IPS-NIHi7 (cell line): Measurements from ENCODE around the gene C19orf47.
"Not testable (repeated sequence)": the region's sequence is repeated elsewhere in the genome, so short reads cannot be mapped to it uniquely, and the experiment has no call there.

Source experiments
- DNase-seq: peaks from one replicate; pipeline ENCODE4 v3.0.0; 2012; ENCODE audit warnings: mixed read lengths; ENCODE audit errors: extremely low spot score

Gene C19orf47

DNA sequence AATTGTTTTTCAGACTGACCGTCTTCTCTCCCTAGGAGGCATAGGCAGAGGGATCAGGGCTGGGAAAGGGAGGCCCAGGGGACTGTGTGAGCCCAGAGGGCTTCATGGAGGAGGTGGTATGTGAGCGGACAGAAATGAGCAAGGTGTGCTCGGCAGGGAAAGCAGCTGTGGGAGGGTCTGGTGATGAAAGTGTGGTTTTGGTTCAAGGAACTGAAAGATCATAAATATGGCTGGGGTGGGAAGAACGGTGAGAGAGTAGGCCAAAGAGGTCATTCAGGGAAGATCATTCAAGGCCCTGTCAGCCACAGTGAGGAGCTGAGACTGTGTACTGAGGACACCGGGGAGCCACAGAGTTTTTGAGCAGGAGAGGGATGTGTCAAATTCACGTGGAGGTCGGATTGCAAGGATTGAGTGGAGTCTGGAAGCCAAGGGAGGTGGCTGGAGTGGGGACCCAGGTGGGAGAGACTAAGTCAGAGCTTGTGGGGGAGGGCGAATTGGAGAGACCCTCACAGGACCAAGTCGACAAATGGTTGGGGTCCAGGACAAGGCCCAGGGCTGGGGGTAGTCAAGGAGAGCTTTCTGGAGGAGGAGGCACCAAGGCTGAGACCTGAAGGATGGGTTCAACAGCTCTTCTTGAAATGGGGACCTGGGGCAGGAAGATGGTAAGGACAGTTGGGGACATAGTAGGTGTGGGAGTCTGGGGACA is 7.9 kb upstream of the C19orf47 start:
- no peak for DNase-seq

DNA sequence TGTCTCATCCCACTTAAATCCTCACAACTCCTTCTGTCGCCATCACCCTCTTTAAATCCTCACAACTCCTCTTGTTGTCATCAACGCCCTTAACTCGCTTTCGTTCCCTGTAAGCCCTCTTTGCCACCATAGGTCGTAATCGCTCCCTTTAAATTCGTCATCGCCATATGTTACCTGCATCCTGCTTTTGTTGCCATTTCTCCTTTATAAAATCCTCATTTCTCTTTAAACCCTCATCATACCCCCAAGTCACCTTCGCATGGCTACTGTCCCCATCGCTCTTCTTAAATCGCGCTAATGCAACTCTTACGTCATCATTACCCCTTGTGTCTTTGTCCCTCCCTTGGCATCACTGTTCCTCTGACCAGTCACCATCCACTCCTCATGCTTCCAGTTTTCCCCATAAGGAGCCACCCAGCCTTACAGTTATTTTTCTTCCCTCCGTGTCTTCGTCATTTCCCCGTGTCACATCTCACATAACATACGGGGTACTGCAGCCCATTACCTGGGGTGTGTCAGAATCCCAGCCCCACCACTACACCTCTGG is 837 bp upstream of the C19orf47 start:
- no peak for DNase-seq

DNA sequence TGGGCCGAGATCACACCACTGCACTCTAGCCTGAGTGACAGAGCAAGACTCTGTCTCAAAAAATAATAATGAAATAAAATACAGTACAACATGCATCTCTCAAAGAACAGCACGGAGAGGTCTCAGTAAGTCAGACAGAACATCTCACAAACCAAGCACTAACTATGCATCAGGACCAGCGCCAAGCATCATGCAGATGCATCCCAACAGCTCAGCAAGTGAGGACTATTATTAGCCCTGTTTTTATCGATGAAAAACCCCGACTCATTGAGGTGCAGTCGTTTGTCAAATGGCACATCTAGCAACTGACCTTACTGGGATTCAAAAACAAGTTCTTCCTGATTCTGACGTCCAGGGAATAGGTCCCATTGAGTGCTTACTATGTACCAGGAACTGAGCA is 3.8 kb downstream of the C19orf47 start:
- DNase-seq = no peak

DNA sequence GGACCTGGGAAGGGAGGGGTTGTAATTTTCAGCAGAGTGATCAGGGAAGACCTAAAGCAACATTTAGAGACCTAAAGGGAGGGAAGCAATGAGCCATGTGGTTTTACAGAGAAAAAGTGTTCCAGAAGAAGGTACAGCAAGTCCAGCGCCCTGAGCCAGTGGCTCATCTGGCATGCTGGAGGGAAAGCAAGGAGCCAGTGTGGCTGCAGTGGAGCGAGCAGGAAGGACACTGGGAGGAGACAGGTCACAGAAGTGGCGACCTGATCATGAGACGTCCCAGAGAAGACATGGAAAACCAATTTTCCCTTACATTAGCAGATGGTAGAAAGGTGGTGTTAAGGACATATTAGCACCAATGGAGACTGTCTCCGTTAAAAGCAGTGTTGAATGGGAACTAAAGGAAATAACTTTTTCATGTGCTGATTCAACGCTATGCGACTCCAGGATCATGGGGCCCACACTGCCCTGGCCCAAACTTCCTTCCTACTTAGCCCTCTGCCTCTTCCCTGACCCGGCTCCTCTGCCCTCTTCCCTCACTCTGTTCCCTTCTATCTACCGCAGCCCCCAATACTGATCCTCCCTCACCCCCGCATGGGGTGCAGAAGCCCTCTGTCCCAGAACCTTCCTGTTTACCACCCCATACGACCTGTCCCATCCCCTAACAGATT is 5.4 kb downstream of the C19orf47 start:
- DNase-seq = no peak

DNA sequence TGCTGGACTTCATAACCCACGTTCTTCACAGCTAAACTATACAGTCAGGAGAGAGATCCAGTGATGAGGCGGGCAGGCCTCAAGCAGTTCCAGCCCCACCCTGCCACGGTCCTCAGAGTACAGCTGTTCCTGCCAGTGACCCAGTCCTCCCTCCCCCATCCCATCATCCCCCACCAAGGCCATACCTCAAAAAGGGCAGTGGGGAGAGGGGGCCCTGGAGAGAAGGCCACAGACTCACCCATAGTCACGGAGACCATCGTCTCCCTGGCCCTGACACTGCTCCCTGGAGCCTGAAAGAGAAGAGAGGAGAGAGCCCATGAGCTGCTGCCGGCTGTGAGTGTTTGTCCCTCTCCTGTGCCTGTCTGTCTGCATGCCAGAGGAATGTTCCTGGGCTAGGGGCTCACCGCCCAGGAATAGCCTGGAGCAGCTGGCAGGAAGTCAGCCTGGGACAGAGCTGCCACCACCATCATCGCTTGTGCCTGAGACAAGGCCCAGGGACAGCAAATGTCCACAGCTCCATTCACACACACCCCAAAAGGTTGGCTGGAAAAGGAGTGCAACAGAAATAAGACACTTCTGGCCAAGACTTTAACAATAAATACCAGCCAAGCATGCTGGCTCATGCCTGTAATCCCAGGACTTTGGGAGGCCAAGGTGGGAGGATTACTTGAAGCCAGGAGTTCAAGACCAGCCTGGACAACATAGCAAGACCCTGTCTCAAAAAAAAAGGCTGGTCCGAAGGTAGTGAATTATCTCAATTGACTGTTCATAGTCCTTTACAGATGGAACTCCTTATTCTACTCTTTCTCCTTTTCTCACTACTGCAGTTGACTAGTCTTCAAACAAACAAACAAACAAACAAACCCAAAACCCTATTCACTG is 6.4 kb downstream of the C19orf47 start:
- no peak for DNase-seq

DNA sequence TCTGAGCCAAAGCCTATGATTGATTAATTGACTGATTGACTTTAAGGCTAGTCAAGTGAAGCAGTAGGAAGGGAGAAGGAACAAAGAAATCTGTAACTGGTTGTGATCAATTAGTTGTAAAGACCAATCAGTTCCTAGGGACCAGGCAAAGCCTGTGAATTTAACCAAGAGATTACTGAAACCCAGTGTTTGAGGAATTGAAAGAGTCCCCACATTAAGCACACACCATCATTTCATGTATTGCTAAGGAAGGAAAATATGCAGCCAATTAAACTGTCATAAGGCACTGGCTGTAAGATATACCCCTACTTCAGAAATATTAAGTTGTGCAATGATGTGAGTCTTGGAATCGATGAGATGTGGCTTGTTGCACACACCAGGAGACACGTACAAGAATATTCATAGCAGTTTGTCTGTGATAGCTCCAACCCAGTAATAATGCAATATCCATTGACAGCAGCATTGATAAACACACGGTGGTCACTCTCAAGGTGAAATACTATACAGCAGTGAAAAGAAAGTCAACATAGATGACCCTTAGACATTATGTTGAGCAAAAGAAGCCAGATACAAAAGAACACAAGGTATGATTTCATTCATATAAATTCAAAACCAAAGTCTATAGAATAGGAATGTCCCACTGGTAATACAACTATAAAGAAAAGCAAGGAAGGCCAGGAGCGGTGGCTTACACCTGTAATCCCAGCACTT is 9.0 kb downstream of the C19orf47 start:
- no peak for DNase-seq

DNA sequence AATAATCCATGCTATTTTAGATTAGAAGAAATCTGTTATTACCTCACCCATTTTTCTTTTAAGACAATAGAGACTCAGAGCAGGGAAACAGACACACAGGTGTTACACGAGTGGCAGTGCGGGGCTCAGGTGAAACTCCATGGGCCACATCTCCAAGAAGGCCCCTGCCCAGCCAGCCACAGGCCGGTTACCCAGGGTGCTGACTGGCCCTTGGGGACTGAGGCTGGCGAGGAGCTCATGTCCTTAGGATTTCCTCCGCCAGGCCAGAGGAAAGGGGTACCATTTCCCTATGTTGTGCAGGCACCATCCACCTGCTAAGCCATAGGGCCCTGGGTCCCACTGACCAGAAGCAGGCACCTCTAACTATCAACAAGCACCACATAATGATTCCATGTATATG is 10.6 kb downstream of the C19orf47 start:
- DNase-seq = no peak

DNA sequence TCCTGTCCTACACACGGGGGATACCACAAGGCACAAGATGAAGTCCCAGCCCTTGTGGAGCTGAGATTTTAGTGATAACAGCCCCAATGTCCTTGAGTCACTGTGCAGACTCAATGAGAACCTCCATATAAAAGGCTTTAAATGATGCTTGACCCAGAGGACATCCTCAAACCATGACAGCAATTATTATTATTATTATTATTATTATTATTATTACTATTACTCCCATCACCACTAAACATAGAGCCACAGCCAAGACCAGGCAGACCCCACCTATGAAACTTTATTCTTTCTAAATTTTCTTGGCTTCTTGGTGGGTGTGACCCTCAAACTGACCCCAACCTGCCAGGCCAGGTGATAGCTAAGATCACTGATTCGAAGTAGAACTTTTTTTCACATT is 11.1 kb downstream of the C19orf47 start:
- no peak for DNase-seq

DNA sequence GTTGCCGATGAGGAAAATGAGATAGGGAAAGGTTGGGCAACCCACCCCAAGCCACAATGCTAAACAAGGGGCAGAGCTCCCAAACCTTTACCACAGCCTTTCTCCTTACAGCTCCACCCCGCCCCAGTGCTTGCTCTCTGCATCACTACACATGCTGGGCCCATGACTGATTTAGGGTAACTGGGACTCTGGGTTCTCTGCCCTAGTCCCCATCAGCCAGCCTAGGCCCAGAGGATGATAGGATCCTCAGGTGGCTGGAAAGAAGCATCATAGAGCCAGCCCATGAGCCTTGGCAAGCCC is 11.6 kb downstream of the C19orf47 start:
- no peak for DNase-seq

DNA sequence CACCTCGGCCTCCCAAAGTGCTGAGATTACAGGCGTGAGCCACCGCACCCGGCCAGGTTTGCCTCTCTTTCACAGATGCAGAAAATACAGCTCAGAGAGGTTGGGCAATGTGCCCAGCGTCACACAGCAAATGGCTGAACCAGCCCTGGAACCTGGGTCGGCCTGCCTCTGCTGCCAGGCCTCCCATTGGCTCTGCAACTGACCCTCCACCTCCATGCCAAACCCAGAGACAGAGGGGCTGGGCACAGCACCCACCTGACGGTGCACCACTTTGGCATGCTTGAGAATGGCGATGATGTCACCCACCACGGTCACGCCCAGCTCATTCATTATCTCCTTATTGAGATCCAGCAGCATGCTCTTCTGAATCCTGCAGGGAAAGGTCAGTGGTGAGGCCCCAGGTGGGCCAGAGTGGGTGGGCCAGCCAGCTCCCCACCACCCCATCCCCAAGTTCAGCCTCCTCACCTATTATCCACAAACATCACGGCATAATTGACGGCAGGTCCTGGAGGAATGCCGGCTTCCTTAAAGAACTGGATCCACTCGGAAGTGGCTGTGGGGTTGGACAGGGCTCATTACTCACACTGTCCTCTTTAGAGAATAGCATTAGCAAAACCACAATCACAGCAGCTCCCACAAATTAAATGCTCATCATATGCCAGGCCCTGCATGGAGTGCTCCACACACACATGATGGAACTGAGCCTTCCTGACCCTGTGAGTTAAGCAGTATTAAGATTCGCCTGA is 12.2 kb downstream of the C19orf47 start:
- no peak for DNase-seq

DNA sequence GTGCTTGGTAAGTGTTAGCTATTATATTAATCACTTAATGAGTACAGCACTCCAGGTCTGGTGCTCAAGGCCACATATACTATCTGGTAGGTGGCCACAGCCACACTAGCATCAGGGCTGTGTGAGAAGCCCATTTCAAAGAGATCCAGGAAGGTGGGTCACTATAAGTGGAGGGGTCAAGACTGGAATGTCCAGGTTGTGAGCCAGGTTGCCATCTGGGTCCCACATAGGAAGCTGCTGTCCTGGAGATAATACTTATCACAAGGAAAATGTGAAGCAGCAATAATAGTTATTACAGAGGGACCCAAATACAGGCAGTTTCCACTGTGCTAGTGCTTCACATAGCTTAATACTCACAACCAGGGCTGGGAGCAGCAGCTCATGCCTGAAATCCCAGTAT is 13.1 kb downstream of the C19orf47 start:
- no peak for DNase-seq

DNA sequence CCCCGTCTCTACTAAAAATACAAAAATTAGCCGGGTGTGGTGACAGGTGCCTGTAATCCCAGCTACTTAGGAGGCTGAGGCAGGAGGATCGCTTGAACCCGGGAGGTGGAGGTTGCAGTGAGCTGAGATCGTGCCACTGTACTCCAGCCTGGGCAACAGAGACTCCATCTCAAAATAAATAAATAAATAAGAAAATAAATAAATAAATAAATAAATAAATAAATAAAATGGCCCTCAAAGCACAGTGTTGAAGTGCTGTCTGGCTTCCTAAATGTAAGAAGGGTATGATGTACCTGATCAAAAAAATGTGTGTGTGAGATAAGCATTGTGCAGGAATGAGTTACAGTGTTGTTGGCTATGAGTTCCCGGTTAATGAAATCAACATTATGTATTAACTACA is 15.1 kb downstream of the C19orf47 start:
- DNase-seq = not testable (repeated sequence)

DNA sequence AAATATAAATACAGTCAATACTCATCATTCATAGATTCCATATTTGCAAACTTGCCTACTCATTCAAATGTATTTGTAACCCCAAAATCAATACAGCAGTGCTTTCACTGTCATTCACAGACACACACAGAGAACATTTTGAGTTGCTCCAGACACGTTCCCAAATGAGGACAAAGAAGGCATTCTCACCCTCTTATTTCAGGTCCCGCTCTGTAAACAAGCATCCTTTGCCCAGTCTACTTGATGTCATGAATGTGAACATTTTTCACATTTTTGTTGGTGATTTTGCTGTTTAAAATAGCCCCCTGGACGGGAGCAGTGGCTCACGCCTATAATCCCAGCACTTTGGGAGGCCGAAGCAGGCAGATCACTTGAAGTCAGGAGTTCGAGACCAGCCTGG is 15.5 kb downstream of the C19orf47 start:
- no peak for DNase-seq

DNA sequence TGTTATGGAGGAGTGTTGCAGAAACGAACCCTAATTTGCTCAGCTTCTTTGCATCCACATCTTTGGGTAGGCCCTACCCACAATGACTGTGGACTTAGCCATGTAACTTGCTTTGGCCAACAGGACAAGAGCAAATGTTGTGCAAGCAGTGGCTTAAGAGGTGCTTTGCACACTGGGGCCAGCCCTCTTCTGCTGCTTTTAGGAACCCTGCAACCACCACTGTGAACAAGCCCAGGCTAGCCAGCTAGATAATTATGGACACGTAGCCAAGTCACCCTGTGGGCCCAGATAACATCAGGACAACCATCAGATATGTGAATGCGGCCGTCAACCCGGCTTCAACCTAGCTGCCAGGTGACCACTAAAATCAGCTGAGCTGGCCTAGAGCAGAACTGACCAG is 17.1 kb downstream of the C19orf47 start:
- no peak for DNase-seq

DNA sequence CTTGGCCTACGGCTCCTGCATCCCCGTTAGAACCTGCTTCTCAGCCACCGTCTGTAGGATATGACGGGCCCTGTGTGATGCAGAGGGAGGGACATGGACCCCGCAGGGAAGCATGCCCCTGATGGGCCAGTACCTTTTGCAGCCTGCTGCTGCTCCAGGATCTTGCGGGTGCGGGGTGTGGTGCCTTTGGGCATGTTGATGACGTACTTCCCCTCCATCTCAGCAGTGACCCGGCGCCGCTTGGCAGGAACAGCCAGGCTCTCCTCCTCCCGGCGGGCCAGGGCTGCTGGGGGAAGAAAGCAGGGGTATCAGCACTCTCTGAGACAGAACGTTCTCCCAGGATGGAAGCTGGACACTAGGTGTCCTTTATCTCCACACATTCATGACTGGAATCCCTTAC is 22.0 kb downstream of the C19orf47 start:
- DNase-seq = no peak

DNA sequence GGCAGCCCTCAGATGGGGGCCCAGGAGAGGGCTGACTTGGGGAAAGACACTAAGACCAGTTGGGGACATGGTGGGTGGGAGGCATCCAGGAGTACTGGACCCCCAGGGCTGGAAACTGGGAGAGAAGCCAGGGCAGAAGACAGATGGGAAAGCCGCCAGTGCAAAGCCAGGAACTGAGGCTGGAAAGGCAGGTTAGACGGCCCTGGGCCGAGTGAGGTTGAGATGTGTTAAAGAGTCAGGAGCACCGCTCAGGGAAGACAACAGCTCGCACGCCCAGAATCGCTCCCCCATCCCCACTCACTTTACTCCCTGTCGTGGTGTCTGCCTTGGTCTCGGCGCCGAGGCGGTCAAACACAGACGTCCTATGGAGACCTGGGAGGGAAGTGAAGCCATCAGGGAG is 24.5 kb downstream of the C19orf47 start:
- DNase-seq = no peak

DNA sequence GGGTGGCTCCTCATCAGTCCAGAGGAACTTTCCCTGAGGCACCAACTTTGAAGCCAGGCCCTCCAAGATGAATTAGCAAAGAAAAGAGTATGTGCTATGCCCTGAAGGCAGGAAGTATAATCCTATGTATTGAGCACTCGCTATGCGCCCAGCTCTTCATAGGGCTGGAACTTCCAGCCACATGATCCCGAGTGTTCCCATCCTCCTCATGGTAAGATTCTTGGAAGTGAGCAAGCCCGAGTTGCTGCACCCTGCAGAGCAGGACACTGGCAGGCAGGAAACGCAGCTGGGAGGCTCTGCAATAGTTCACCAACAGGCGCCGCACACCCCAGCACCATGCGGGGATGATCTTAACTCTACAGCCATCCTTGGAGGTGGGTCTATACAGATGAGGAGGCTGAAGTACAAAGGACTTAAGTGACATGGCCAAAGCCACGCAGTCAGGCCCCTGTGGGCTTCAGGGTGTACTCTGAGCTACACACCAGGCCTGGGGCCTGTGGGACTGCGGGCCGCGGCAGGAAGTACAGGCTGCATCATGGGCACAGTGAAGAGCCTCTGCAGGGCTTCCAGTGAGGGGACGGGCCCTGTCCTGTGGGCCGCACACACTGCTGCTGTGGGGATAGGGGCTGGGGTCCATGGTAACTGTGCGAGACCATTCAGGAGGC is 25.1 kb downstream of the C19orf47 start:
- DNase-seq = no peak

DNA sequence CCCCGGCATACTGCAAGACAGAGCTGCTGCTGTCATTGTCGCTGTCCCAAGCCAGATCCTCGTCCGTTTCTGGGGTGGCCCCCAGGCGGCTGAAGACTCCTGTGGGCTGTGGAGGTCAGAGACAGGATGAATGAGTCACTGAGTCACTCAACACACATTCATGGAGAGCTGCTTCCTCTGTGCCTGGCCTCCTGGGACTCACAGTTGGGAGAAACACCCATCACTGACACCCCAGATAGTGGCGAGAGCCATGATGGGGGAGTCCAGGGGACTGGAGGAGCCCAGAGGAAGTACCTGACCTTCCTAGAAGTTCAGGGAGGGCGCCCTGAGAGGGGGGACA is 26.0 kb downstream of the C19orf47 start:
- no peak for DNase-seq

DNA sequence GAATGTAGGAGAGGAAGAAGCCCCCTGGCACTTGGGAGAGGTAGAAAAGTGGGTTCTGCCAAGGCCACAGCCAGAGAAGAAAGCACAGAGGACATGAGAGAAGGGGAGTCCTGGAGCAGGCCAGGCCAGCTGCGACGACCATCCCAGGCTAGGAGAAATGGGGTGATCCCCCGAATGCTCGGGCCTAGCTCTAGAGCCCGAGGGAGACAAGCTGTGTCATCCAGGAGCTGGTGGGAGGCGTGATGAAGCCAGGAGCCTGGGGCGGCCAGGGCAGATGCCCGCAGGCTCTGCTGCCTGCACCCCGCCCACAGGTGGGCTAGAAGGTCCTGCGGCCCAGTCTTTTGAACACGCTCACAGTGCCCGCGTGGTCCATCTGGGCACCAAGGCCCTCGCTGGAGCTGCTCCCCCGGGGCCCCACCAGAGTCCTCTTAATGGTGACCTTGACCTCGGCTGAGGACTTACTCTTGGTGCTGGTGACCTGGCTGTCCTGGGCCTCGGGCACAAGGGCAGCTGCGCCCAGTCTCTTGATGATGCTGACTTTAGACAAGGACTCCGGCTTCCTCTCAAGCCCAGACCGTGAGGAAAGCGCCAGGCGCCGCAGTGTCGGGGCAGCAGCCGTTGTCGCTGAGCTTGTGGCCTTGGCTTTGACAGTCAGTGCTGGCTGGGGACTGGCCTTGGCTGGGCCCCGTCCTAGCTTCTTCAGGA is 26.5 kb downstream of the C19orf47 start:
- DNase-seq = no peak

DNA sequence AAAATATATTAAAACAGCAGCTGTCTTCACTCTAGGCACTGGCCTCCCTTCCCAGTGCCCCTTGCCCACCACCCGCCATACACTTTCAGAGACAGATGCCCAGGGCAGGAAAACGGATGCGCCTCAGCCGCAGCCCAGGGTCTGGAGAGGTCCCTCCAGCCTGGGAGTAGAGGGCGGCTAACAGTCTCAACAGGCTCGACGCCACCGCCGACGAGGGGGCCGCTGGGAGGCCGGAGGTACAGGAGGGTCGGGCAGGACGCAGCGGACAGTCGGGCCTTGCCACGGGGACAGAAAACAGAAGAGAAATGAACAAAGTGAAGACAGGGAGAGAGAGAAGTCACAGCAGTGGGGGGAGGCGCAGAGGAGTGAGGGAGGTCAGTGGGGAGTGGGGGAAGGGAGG is 27.1 kb downstream of the C19orf47 start:
- DNase-seq = no peak
